ENCODE results near the gene C3orf80. TPM values are rescaled to one million over a fixed set of nuclear protein-coding genes. Genes with fewer than 3 reads are reported as not detected.

C3orf80 gene
- total and polyA plus RNA-seq, 3 donors from 2014 or later, result 0.63 to 2.8 (median 2.0) TPM

DNA sequence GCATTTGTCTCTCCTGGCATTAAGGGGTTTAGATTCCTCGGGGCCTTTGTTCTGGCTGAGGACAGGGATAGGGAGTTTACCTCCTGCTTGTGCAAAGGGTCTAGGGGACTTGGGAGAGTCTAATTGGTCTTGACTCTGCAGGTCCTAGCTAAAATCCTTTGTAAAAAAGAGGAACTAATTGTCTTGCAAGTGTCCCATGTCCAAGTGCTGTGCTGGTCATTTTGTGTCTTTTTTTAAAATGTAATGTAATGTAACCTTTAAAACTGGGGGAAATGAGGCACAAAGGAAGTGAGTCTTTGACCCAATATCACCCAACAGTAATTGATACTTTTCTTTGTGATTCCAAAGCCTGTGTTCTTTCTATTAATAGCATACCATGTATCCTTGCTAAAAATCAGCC is 14.9 kb upstream of the C3orf80 start:
- DNase-seq, result no peak
- intact Hi-C loops (cut with DNase I; ENCODE audit: low total_unique reads), result no loop called here
- Histone ChIP-seq H3K9me3 (no peaks in the 10 kb centered on the region), H3K27me3 (no peaks in the 10 kb centered on the region), H3K4me3 (no peak overlapping the region), H3K27ac (no peak overlapping the region), H3K36me3 (ENCODE audit: low read depth, missing control alignments) (no peaks in the 10 kb centered on the region), H3K4me1 (no peaks in the 10 kb centered on the region)
- no peak for TF ChIP-seq POLR2A (IDR thresholded peaks at IDR 0.05)
- TF ChIP-seq CTCF (IDR thresholded peaks at IDR 0.05), result no peak
- WGBS, 2 donors, result 88 to 100% methylated on average over 1 of the region's 1 CpG

GRCh38 chr3:160210799-160211221 is 14.4 kb upstream of the C3orf80 start:
- intact Hi-C loops (cut with DNase I; ENCODE audit: low total_unique reads), result no loop called here
- 57 to 60% methylated on average over 1 of the region's 1 CpG for WGBS, 2 donors
- no peaks in the 10 kb centered on the region for H3K9me3 ChIP-seq

GRCh38 chr3:160213191-160213590 is 12.0 kb upstream of the C3orf80 start:
- intact Hi-C loops (cut with DNase I; ENCODE audit: low total_unique reads), result no loop called here
- H3K27ac ChIP-seq, result no peak overlapping the region
- WGBS, 2 donors, result 91 to 93% methylated on average over 1 of the region's 1 CpG
- no peaks in the 10 kb centered on the region for H3K9me3 ChIP-seq
- H3K27me3 ChIP-seq, result no peaks in the 10 kb centered on the region
- no peak for DNase-seq
- H3K4me1 ChIP-seq, result no peaks in the 10 kb centered on the region
- no peak overlapping the region for H3K4me3 ChIP-seq
- TF ChIP-seq CTCF (IDR thresholded peaks at IDR 0.05) (no peak), POLR2A (IDR thresholded peaks at IDR 0.05) (no peak)
- no peaks in the 10 kb centered on the region for H3K36me3 ChIP-seq (ENCODE audit: low read depth, missing control alignments)

More at GRCh38 chr3:160210799-160211221, 14.4 kb upstream of the C3orf80 start:
- Histone ChIP-seq H3K4me1 (no peaks in the 10 kb centered on the region), H3K4me3 (no peak overlapping the region), H3K27me3 (no peaks in the 10 kb centered on the region), H3K36me3 (ENCODE audit: low read depth, missing control alignments) (no peaks in the 10 kb centered on the region), H3K27ac (no peak overlapping the region)
- no peak for TF ChIP-seq CTCF (IDR thresholded peaks at IDR 0.05)
- DNase-seq, result peak; percentile 33

DNA sequence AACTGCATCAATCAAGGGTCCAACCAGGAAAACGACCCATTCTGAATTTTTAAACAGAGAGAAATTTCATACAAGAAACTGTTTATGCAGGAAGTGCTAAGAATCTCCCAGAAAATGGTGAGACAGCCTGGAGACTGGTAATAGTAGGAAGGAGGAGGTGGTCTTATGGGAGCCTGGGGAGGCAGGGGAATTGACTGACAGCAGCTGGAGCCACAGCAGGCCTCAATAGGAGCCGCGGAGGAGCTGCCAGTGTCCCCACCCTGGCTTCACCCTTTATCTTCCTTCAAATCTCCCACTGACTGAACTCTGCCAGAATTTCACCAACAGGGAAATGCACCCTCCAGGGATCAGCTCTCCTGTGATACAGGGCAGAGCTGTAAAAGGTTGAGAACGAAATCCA is 7.5 kb upstream of the C3orf80 start:
- WGBS, 2 donors, result 70 to 80% methylated on average over 4 of the region's 4 CpGs

More for the DNA sequence above, 7.5 kb upstream of the C3orf80 start:
- H3K4me1 ChIP-seq, result no peaks in the 10 kb centered on the region
- no peak overlapping the region for H3K27ac ChIP-seq
- intact Hi-C loops (cut with DNase I; ENCODE audit: low total_unique reads), result no loop called here
- DNase-seq, result no peak
- no peaks in the 10 kb centered on the region for H3K36me3 ChIP-seq (ENCODE audit: low read depth, missing control alignments)
- no peaks in the 10 kb centered on the region for H3K9me3 ChIP-seq
- TF ChIP-seq POLR2A (IDR thresholded peaks at IDR 0.05) (no peak), CTCF (IDR thresholded peaks at IDR 0.05) (no peak)
- no peaks in the 10 kb centered on the region for H3K27me3 ChIP-seq
- H3K4me3 ChIP-seq, result no peak overlapping the region
